Muscle layer of colon (tissue), 2 donors: ENCODE data around the gene TRIM2.

ENCODE experiments used
- H3K27ac ChIP-seq: one replicate; pipeline ENCODE4 v1.7.0; 2013; ENCODE audit warnings: low read depth, mild to moderate bottlenecking, low read length, moderate library complexity
- H3K27me3 ChIP-seq, 2 donors: one replicate each; pipeline ENCODE4 v1.7.0; 2013; ENCODE audit warnings: low read length in 2 of 2, mild to moderate bottlenecking in 2 of 2; ENCODE audit not compliant: insufficient read depth in 2 of 2, control insufficient read depth in 1 of 2
- H3K36me3 ChIP-seq: one replicate; pipeline ENCODE4 v1.7.0; 2013; ENCODE audit warnings: mild to moderate bottlenecking, low read length; ENCODE audit not compliant: insufficient read depth
- H3K4me1 ChIP-seq: one replicate; pipeline ENCODE4 v1.7.0; 2013; ENCODE audit warnings: mild to moderate bottlenecking, low read length; ENCODE audit not compliant: insufficient read depth
- H3K4me3 ChIP-seq, 2 donors: one replicate each; pipeline ENCODE4 v1.7.0; 2013; ENCODE audit warnings: low read length in 2 of 2, low read depth in 1 of 2, mild to moderate bottlenecking in 1 of 2, moderate library complexity in 1 of 2
- H3K9ac ChIP-seq: one replicate; pipeline ENCODE4 v1.7.0; 2013; ENCODE audit warnings: low read length
- H3K9me3 ChIP-seq: one replicate; pipeline ENCODE4 v1.7.0; 2013; ENCODE audit warnings: mild to moderate bottlenecking, low read length
- donor health status: abdominal sarcoma.
- donor health status: Adenocarcinoma of cecum.

Gene TRIM2

DNA sequence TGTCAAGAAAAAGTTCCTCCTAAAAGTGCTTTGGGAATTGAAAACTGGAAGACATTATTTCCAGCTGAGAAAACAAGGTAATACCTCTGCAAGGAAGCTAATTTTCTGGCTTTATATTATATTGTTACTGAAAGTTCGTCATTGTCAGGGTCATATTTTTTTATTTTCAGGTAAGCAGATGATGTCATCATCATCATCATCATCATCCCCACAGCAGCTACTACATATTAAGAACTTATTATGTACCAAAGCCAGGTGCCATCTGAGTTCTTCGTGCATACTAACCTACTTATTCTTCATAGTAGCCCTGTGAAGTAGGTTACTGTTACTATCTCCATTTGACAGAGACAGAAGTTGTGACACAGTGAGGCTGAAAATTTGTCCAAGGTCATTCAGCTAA, 87.3 kb downstream of the TRIM2 start:
- H3K9me3 ChIP-seq = no peaks in the 10 kb centered on the region
- no peak overlapping the region for H3K27ac ChIP-seq

GRCh38 chr4:153292897-153293741, 88.9 kb downstream of the TRIM2 start:
- H3K4me3 ChIP-seq = no peak overlapping the region
- H3K27ac ChIP-seq = no peak overlapping the region
- no peaks in the 10 kb centered on the region for H3K27me3 ChIP-seq
- no peaks in the 10 kb centered on the region for H3K9me3 ChIP-seq
- peaks cover 40% of the 10 kb centered on the region for H3K4me1 ChIP-seq
- no peaks in the 10 kb centered on the region for H3K36me3 ChIP-seq
- H3K9ac ChIP-seq = no peak overlapping the region

More for the DNA sequence above, 87.3 kb downstream of the TRIM2 start:
- no peaks in the 10 kb centered on the region for H3K27me3 ChIP-seq
- H3K36me3 ChIP-seq = no peaks in the 10 kb centered on the region
- peaks cover 29% of the 10 kb centered on the region for H3K4me1 ChIP-seq
- no peak overlapping the region for H3K4me3 ChIP-seq
- H3K9ac ChIP-seq = no peak overlapping the region

DNA sequence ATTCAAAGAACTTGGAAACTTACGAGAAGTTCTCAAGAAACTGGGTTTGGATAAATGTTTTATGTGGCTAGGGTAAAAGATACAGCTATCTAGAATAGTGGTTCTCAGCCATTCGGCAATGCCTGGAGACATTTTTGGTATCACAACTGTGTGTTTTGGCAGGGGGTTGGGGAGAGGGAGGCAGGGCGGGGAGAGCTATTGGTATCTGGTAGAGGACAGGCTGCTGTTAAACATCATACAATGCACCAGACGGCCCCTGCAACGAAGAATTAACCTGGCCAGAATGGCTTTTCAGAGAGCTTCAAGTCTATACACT, 89.5 kb downstream of the TRIM2 start:
- Histone ChIP-seq H3K27ac (no peak overlapping the region), H3K4me3 (no peak overlapping the region), H3K27me3 (no peaks in the 10 kb centered on the region), H3K36me3 (no peaks in the 10 kb centered on the region), H3K9ac (no peak overlapping the region), H3K4me1 (peaks cover 40% of the 10 kb centered on the region), H3K9me3 (no peaks in the 10 kb centered on the region)

GRCh38 chr4:153294631-153295030, 90.4 kb downstream of the TRIM2 start:
- no peak overlapping the region for H3K9ac ChIP-seq
- peaks cover 1% of the 10 kb centered on the region for H3K36me3 ChIP-seq
- H3K9me3 ChIP-seq = no peaks in the 10 kb centered on the region
- no peak overlapping the region for H3K4me3 ChIP-seq
- peaks cover 40% of the 10 kb centered on the region for H3K4me1 ChIP-seq
- H3K27me3 ChIP-seq = no peaks in the 10 kb centered on the region
- H3K27ac ChIP-seq = no peak overlapping the region

- Histone ChIP-seq H3K27ac (no peak overlapping the region), H3K36me3 (peaks cover 7% of the 10 kb centered on the region), H3K4me3 (peak overlapping the region in 1 of 2 donors; percentile 34), H3K4me1 (peaks cover 40% of the 10 kb centered on the region), H3K9me3 (no peaks in the 10 kb centered on the region), H3K27me3 (no peaks in the 10 kb centered on the region), H3K9ac (no peak overlapping the region)
Observed at GRCh38 chr4:153295131-153295755, 91.0 kb downstream of the TRIM2 start.

- H3K9ac ChIP-seq = no peak overlapping the region
- peak overlapping the region in 1 of 2 donors; percentile 34 for H3K4me3 ChIP-seq
- peaks cover 40% of the 10 kb centered on the region for H3K4me1 ChIP-seq
- H3K36me3 ChIP-seq = peaks cover 10% of the 10 kb centered on the region
- H3K27ac ChIP-seq = peak overlapping the region; percentile 12
- no peaks in the 10 kb centered on the region for H3K9me3 ChIP-seq
- H3K27me3 ChIP-seq = no peaks in the 10 kb centered on the region
Observed at GRCh38 chr4:153296040-153296823, 92.0 kb downstream of the TRIM2 start.

DNA sequence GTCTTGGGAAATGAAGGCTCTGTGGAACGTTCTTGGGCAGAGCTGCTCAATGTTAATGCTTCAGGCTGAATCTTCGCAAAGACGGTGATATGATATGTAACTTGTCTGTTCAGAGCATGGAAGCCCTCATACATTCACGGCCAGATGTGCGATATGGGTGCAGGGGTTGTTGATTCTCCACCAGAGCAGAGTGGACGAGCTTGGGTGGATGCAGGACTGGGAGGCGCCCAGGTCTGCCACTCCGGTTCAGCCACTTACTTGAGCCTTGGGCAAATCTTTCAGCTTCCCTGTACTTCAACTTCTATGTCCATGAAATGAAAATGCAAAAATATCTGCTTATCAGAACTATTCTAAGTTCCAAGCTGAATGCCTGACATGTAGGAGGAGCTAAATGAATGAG, 92.9 kb downstream of the TRIM2 start:
- Histone ChIP-seq H3K4me3 (peak overlapping the region in 1 of 2 donors; percentile 34), H3K9me3 (no peaks in the 10 kb centered on the region), H3K36me3 (peaks cover 10% of the 10 kb centered on the region), H3K4me1 (peaks cover 40% of the 10 kb centered on the region), H3K27ac (peak overlapping the region; percentile 12), H3K27me3 (no peaks in the 10 kb centered on the region), H3K9ac (no peak overlapping the region)

GRCh38 chr4:153310793-153311192, 106.5 kb downstream of the TRIM2 start:
- no peaks in the 10 kb centered on the region for H3K27me3 ChIP-seq
- H3K4me1 ChIP-seq = no peaks in the 10 kb centered on the region
- no peaks in the 10 kb centered on the region for H3K9me3 ChIP-seq
- no peak overlapping the region for H3K9ac ChIP-seq
- no peak overlapping the region for H3K27ac ChIP-seq
- H3K4me3 ChIP-seq = no peak overlapping the region
- H3K36me3 ChIP-seq = peaks cover 5% of the 10 kb centered on the region

- no peaks in the 10 kb centered on the region for H3K36me3 ChIP-seq
- no peak overlapping the region for H3K4me3 ChIP-seq
- H3K27ac ChIP-seq = no peak overlapping the region
- H3K9me3 ChIP-seq = no peaks in the 10 kb centered on the region
- no peaks in the 10 kb centered on the region for H3K27me3 ChIP-seq
- no peak overlapping the region for H3K9ac ChIP-seq
- no peaks in the 10 kb centered on the region for H3K4me1 ChIP-seq
Observed at GRCh38 chr4:153314915-153315314, 110.7 kb downstream of the TRIM2 start.

GRCh38 chr4:153318696-153319320, 114.6 kb downstream of the TRIM2 start:
- Histone ChIP-seq H3K27me3 (no peaks in the 10 kb centered on the region), H3K9me3 (no peaks in the 10 kb centered on the region), H3K27ac (no peak overlapping the region), H3K4me1 (no peaks in the 10 kb centered on the region), H3K9ac (no peak overlapping the region), H3K4me3 (no peak overlapping the region), H3K36me3 (peaks cover 3% of the 10 kb centered on the region)

GRCh38 chr4:153322791-153323190, 118.5 kb downstream of the TRIM2 start:
- no peak overlapping the region for H3K4me3 ChIP-seq
- H3K9ac ChIP-seq = no peak overlapping the region
- peaks cover 13% of the 10 kb centered on the region for H3K36me3 ChIP-seq

More at GRCh38 chr4:153322791-153323190, 118.5 kb downstream of the TRIM2 start:
- Histone ChIP-seq H3K27ac (no peak overlapping the region), H3K27me3 (no peaks in the 10 kb centered on the region), H3K4me1 (no peaks in the 10 kb centered on the region), H3K9me3 (no peaks in the 10 kb centered on the region)
